NCI-H2196 (cell line): Measurements from ENCODE around the gene SMAD3.

Experiments used
- DNase-seq: peaks from one replicate; lab custom pipeline; 2025; ENCODE audit not compliant: unreplicated experiment; lab: John Stamatoyannopoulos, UW

SMAD3 gene

GRCh38 chr15:67124911-67125588, 59.6 kb downstream of the SMAD3 start:
- no peak for DNase-seq

- peak; percentile 28 for DNase-seq
Observed at GRCh38 chr15:67125589-67126502, 60.4 kb downstream of the SMAD3 start.

GRCh38 chr15:67126551-67127330, 61.3 kb downstream of the SMAD3 start:
- DNase-seq, result peak; percentile 12

GRCh38 chr15:67127331-67127664, 61.9 kb downstream of the SMAD3 start:
- no peak for DNase-seq

- no peak for DNase-seq
Observed at GRCh38 chr15:67127965-67128364, 62.6 kb downstream of the SMAD3 start.

GRCh38 chr15:67130166-67130565, 64.8 kb downstream of the SMAD3 start:
- DNase-seq, result no peak

- no peak for DNase-seq
Observed at GRCh38 chr15:67130673-67131601, 65.5 kb downstream of the SMAD3 start.

- DNase-seq, result no peak
Observed at GRCh38 chr15:67132276-67132675, 66.9 kb downstream of the SMAD3 start.

- DNase-seq, result no peak
Observed at GRCh38 chr15:67133026-67133425, 67.6 kb downstream of the SMAD3 start.

- DNase-seq, result no peak
Observed at GRCh38 chr15:67133738-67134066, 68.3 kb downstream of the SMAD3 start.

- DNase-seq, result no peak
Observed at GRCh38 chr15:67134067-67134838, 68.9 kb downstream of the SMAD3 start.

- no peak for DNase-seq
Observed at GRCh38 chr15:67134871-67135492, 69.6 kb downstream of the SMAD3 start.

GRCh38 chr15:67135494-67135893, 70.1 kb downstream of the SMAD3 start:
- DNase-seq, result no peak

GRCh38 chr15:67136802-67137201, 71.4 kb downstream of the SMAD3 start:
- DNase-seq, result no peak

GRCh38 chr15:67137319-67137718, 71.9 kb downstream of the SMAD3 start:
- DNase-seq, result no peak

GRCh38 chr15:67137951-67138848, 72.8 kb downstream of the SMAD3 start:
- DNase-seq, result no peak

- DNase-seq, result no peak
Observed at GRCh38 chr15:67138891-67139855, 73.8 kb downstream of the SMAD3 start.
